CD8-positive, alpha-beta memory T cell (primary cell): Measurements from ENCODE around the gene GNG7. TPM values are rescaled to one million over a fixed set of nuclear protein-coding genes. Genes with fewer than 3 reads are reported as not detected.
A peak's percentile ranks its signal among the peaks of the same experiment; 100 is the strongest.
"Not testable (repeated sequence)": the region's sequence is repeated elsewhere in the genome, so short reads cannot be mapped to it uniquely, and the experiment has no call there.

Experiments
- CTCF ChIA-PET: fragments of 350-600 bp; sonication (Branson Sonifier 250); formaldehyde crosslinking; loops from one replicate; lab custom pipeline; 2021; ENCODE audit warnings: antibody characterized with exemption; lab: Charles Lee
- POLR2A ChIA-PET: fragments of 350-600 bp; sonication (Branson Sonifier 250); formaldehyde crosslinking; loops from one replicate; lab custom pipeline; 2021; ENCODE audit warnings: antibody characterized with exemption; lab: Charles Lee
- DNase-seq, 5 donors: peaks; one replicate each; pipeline versions ENCODE4 v3.0.0 to v3.0.0-alpha.2; 2020 to 2022; ENCODE audit warnings: mixed read lengths in 1 of 5
- H3K27ac ChIP-seq: one replicate; pipeline ENCODE4 v1.7.0; 2013; ENCODE audit warnings: low read depth, mild to moderate bottlenecking, low read length, moderate library complexity
- H3K27me3 ChIP-seq: 2 replicates; pipeline ENCODE4 v1.7.0; 2013; ENCODE audit warnings: low read length, mild to moderate bottlenecking; ENCODE audit not compliant: insufficient read depth, poor library complexity, severe bottlenecking
- H3K36me3 ChIP-seq: 2 replicates; pipeline ENCODE4 v1.7.0; 2013; ENCODE audit warnings: mild to moderate bottlenecking, low read length, moderate library complexity; ENCODE audit not compliant: insufficient read depth
- H3K4me1 ChIP-seq: 2 replicates; pipeline ENCODE4 v1.7.0; 2013; ENCODE audit warnings: mild to moderate bottlenecking, low read length, moderate library complexity; ENCODE audit not compliant: insufficient read depth
- H3K4me3 ChIP-seq: 2 replicates; pipeline ENCODE4 v1.7.0; 2013; ENCODE audit warnings: mild to moderate bottlenecking, low read length
- H3K9me3 ChIP-seq: 2 replicates; pipeline ENCODE4 v1.7.0; 2013; ENCODE audit warnings: mild to moderate bottlenecking, low read length
- H3K27ac Mint-ChIP-seq, 8 donors: one replicate each; pipeline ENCODE4 v1.8.0; 2020 to 2021; ENCODE audit warnings: mixed read lengths in 8 of 8, mild to moderate bottlenecking in 6 of 8, inconsistent platforms in 3 of 8, moderate library complexity in 3 of 8
- H3K27me3 Mint-ChIP-seq, 2 donors: one replicate each; pipeline ENCODE4 v1.8.0; 2020 to 2021; ENCODE audit warnings: mixed read lengths in 2 of 2, mild to moderate bottlenecking in 1 of 2, moderate library complexity in 1 of 2
- H3K36me3 Mint-ChIP-seq, 3 donors: one replicate each; pipeline ENCODE4 v1.8.0; 2020 to 2021; ENCODE audit warnings: mixed read lengths in 3 of 3, inconsistent platforms in 1 of 3, mild to moderate bottlenecking in 1 of 3
- H3K4me1 Mint-ChIP-seq, 3 donors: one replicate each; pipeline ENCODE4 v1.8.0; 2020 to 2021; ENCODE audit warnings: mixed read lengths in 3 of 3, inconsistent platforms in 1 of 3, mild to moderate bottlenecking in 1 of 3
- H3K4me3 Mint-ChIP-seq, 7 donors: one replicate each; pipeline ENCODE4 v1.8.0; 2020 to 2021; ENCODE audit warnings: mixed read lengths in 7 of 7, mild to moderate bottlenecking in 6 of 7, moderate library complexity in 4 of 7, inconsistent platforms in 2 of 7
- H3K9me3 Mint-ChIP-seq, 5 donors: one replicate each; pipeline ENCODE4 v1.8.0; 2020 to 2022; ENCODE audit warnings: mixed read lengths in 5 of 5, mild to moderate bottlenecking in 3 of 5, moderate library complexity in 2 of 5, inconsistent platforms in 1 of 5
- polyA plus RNA-seq: library from polyadenylated mRNA; unstranded; fragments of 300-500 nt; fragmentation: Illumina TruSeq; gene quantifications from one replicate; pipeline ENCODE4 v1.2.3, GENCODE V29; 2021
- total RNA-seq, 2 experiments: library from RNA; stranded (reverse); gene quantifications; one replicate each; pipeline ENCODE4 v1.2.3, GENCODE V29; 2021

The GNG7 gene
- total and polyA plus RNA-seq, 3 experiments from 2014 or later: 0.40 to 1.2 (median 0.53) TPM

GRCh38 chr19:2713170-2713569 lies 10.7 kb upstream of the GNG7 start:
- H3K36me3 ChIP-seq, H3K27me3 ChIP-seq, POLR2A ChIA-PET, H3K4me3 ChIP-seq, CTCF ChIA-PET, H3K36me3 Mint-ChIP-seq, H3K4me1 Mint-ChIP-seq, H3K9me3 Mint-ChIP-seq, H3K27ac Mint-ChIP-seq, H3K27ac ChIP-seq, H3K4me1 ChIP-seq, H3K9me3 ChIP-seq, H3K4me3 Mint-ChIP-seq: not testable (repeated sequence)
- H3K27me3 Mint-ChIP-seq: peaks cover 10 to 20% of the 10 kb centered on the region in 2 donors
- peak in 1 of 5 donors; percentile 1 for DNase-seq

- H3K9me3 ChIP-seq: peaks cover 6% of the 10 kb centered on the region
- Mint-ChIP-seq H3K27me3 (peaks cover 9 to 20% of the 10 kb centered on the region in 2 donors), H3K9me3 (peaks cover 0 to 10% (median 2%) of the 10 kb centered on the region in 5 donors), H3K27ac (no peak overlapping the region), H3K4me3 (no peak overlapping the region), H3K4me1 (peaks cover 0 to 8% (median 0%) of the 10 kb centered on the region in 3 donors), H3K36me3 (peaks cover 0 to 9% (median 0%) of the 10 kb centered on the region in 3 donors)
- no peaks in the 10 kb centered on the region for H3K4me1 ChIP-seq
- POLR2A ChIA-PET: no interaction called here
- CTCF ChIA-PET: no interaction called here
- H3K27me3 ChIP-seq: no peaks in the 10 kb centered on the region
- H3K36me3 ChIP-seq: no peaks in the 10 kb centered on the region
- H3K27ac ChIP-seq: no peak overlapping the region
- DNase-seq: peak in 1 of 5 donors; percentile 35
- H3K4me3 ChIP-seq: no peak overlapping the region
Measured at GRCh38 chr19:2711875-2712205, 9.3 kb upstream of the GNG7 start.

DNA sequence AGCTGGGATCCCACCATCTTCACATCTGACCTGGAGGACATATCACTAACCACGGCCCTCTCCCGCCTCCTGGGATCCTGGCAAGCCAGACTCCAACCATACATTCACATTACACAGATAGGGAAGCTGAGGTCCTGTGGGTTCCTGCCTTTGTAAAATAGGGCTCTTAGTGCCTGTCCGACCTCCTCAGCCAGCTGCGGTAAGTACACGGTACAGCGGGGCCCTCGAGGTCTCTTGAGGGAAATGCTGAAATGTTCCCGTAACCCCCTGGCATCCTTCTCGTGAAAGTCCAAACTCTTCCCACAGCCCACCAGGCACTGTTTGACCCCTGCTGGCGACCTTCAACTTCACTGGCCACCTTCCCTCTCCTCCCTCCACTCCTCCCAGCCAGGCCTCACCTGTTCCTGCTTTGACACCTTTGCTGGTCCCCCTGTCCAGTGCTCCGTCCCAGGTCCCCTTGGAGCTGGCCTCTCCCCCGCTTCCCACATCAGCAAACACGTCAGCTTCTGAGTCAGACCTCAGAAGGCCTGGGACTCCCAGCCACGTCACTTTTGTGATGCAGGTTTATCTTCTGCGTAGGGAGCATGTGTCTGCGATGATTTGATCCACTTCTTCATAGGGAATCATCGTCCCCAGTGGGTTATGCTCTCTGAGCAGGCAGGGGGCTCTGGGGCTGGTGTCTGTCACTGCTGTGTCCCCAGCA lies 8.8 kb upstream of the GNG7 start:
- Mint-ChIP-seq H3K4me3 (peak overlapping the region in 1 of 7 donors; percentile 18), H3K27me3 (peaks cover 9 to 17% of the 10 kb centered on the region in 2 donors), H3K4me1 (peaks cover 0 to 8% (median 0%) of the 10 kb centered on the region in 3 donors), H3K9me3 (peaks cover 0 to 10% (median 2%) of the 10 kb centered on the region in 5 donors), H3K36me3 (peaks cover 0 to 9% (median 0%) of the 10 kb centered on the region in 3 donors), H3K27ac (no peak overlapping the region)
- no peaks in the 10 kb centered on the region for H3K27me3 ChIP-seq
- H3K27ac ChIP-seq: no peak overlapping the region
- peaks cover 6% of the 10 kb centered on the region for H3K9me3 ChIP-seq
- no peak overlapping the region for H3K4me3 ChIP-seq
- H3K4me1 ChIP-seq: no peaks in the 10 kb centered on the region
- no peaks in the 10 kb centered on the region for H3K36me3 ChIP-seq
- CTCF ChIA-PET: no interaction called here
- DNase-seq: peak in 1 of 5 donors; percentile 40
- POLR2A ChIA-PET: no interaction called here

- H3K27me3 ChIP-seq: no peaks in the 10 kb centered on the region
- Mint-ChIP-seq H3K4me3 (no peak overlapping the region), H3K36me3 (no peaks in the 10 kb centered on the region), H3K27ac (no peak overlapping the region), H3K9me3 (no peaks in the 10 kb centered on the region), H3K27me3 (peaks cover 0 to 2% of the 10 kb centered on the region in 2 donors), H3K4me1 (peaks cover 3 to 18% (median 14%) of the 10 kb centered on the region in 3 donors)
- no peaks in the 10 kb centered on the region for H3K36me3 ChIP-seq
- ChIA-PET POLR2A (no interaction called here), CTCF (no interaction called here)
- no peaks in the 10 kb centered on the region for H3K9me3 ChIP-seq
- peaks cover 12% of the 10 kb centered on the region for H3K4me1 ChIP-seq
- no peak overlapping the region for H3K4me3 ChIP-seq
- DNase-seq: no peak
- no peak overlapping the region for H3K27ac ChIP-seq
Measured at GRCh38 chr19:2706251-2706650, 3.8 kb upstream of the GNG7 start.

DNA sequence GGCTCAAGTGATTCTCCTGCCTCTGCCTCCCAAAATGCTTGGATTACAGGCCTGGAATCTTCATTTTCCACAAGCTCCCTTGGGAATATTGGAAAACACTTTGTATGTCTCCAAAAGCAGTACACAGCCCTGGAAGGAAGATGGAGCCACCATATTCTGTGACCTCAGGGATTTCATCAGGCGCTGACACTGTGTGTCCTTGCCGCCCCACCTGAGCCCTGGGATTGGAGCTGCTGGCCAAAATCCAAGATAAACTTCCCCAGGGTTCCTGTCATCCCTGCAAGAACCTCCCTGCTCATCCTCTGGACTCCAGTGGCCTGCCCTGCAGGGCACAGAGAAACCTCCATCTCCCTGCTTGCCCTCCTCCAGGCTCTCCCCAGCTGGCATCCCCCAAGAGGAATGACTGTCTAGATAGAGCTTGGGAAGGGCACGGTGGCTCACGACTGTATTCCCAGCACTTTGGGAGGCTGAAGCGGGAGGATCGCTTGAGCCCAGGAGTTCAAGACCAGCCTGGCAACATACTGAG lies 1.3 kb upstream of the GNG7 start:
- Histone ChIP-seq H3K9me3 (no peaks in the 10 kb centered on the region), H3K27ac (no peak overlapping the region), H3K4me1 (peaks cover 15% of the 10 kb centered on the region), H3K4me3 (no peak overlapping the region), H3K27me3 (no peaks in the 10 kb centered on the region), H3K36me3 (no peaks in the 10 kb centered on the region)
- DNase-seq: no peak
- Mint-ChIP-seq H3K36me3 (no peaks in the 10 kb centered on the region), H3K27ac (no peak overlapping the region), H3K27me3 (peaks cover 0 to 2% of the 10 kb centered on the region in 2 donors), H3K4me3 (peak overlapping the region in 3 of 7 donors; percentile 15 to 61 (median 16)), H3K4me1 (peaks cover 17 to 34% (median 33%) of the 10 kb centered on the region in 3 donors), H3K9me3 (no peaks in the 10 kb centered on the region)
- CTCF ChIA-PET: no interaction called here
- POLR2A ChIA-PET: interaction anchor here (0.5 to 0.6 kb wide), 2 partner anchors 228 to 559 kb away, joined by 3 to 5 read pairs; partner anchors contain the start of gene GADD45B

DNA sequence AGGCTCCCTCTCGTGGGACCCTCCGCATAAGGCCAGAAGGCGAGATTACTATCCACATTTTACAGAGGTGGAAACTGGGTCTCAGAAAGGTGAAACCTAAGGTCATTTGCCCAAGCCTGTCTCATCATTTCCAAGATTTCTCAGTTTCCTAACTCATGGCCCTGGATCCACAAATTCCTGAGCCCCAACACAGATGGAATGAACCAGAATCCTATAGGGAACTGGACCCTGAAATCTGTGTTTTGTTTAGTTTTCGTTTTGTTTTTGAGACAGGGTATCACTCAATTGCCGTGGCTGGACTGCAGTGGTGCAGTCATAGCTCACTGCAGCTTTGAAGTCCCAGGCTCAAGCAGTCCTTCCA lies 563 bp upstream of the GNG7 start:
- H3K36me3 ChIP-seq: no peaks in the 10 kb centered on the region
- Mint-ChIP-seq H3K4me3 (peak overlapping the region; percentile 35 to 86 (median 74)), H3K4me1 (peaks cover 20 to 38% (median 37%) of the 10 kb centered on the region in 3 donors), H3K36me3 (no peaks in the 10 kb centered on the region), H3K9me3 (no peaks in the 10 kb centered on the region), H3K27ac (peak overlapping the region in 4 of 8 donors; percentile 43 to 80 (median 69)), H3K27me3 (peaks cover 0 to 2% of the 10 kb centered on the region in 2 donors)
- no peaks in the 10 kb centered on the region for H3K9me3 ChIP-seq
- no peak for DNase-seq
- H3K27me3 ChIP-seq: no peaks in the 10 kb centered on the region
- ChIA-PET CTCF (no interaction called here), POLR2A (interaction anchor here (0.5 kb wide), 1 partner anchor 57 kb away, joined by 5 read pairs; no protein-coding TSS in a partner anchor)
- no peak overlapping the region for H3K27ac ChIP-seq
- peaks cover 15% of the 10 kb centered on the region for H3K4me1 ChIP-seq
- H3K4me3 ChIP-seq: peak overlapping the region; percentile 43

DNA sequence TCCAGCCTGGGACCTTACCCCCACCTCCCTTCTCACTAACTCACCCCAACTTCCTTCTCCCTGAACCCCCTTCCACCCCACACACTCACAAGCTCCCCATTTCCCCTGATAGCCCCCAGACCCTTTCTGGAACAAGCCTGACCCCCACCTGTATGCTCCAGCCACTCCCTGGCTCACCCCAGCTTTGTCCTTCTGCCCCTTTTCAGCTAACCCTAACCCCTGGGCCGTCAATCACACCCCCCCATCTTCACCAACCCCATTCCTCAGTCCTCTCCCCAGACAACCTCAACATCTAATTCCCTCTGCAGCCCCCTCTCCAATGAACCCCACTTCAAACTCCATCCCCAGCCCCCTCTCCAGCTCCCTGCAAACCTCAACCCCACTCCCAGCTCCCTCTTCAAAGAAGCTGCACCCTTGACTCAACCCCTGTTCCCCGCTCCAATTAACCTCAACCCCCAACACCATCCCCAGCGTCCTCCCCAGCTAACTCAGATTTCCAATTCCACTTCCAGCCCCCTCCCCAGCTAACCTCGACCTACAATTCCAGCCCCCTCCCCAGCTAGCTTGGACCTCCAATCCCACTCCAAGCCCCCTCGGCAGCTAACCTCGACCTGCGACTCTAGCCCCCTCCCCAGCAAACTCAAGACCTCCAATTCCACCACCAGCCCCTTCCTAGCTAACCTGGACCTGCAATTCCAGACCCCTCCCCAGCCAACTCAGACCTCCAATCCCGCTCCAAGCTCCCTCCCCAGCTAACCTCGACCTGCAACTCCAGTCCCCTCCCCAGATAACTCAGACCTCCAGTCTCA lies 929 bp downstream of the GNG7 start:
- peak overlapping the region in 5 of 8 donors; percentile 29 to 82 (median 69) for H3K27ac Mint-ChIP-seq
- H3K4me1 Mint-ChIP-seq: peaks cover 20 to 38% (median 37%) of the 10 kb centered on the region in 3 donors
- H3K4me1 ChIP-seq: peaks cover 15% of the 10 kb centered on the region
- peak overlapping the region; percentile 3 to 81 (median 66) for H3K4me3 Mint-ChIP-seq
- no peak for DNase-seq
- ChIA-PET POLR2A (interaction anchor here (0.5 kb wide), 1 partner anchor 79 kb away, joined by 3 read pairs; no protein-coding TSS in a partner anchor), CTCF (interaction anchor here (0.7 kb wide), 2 partner anchors 64 to 384 kb away, joined by 3 read pairs; no protein-coding TSS in a partner anchor)
- H3K9me3 ChIP-seq: no peaks in the 10 kb centered on the region
- no peak overlapping the region for H3K4me3 ChIP-seq
- no peak overlapping the region for H3K27ac ChIP-seq
- H3K36me3 Mint-ChIP-seq: no peaks in the 10 kb centered on the region
- peaks cover 0 to 2% of the 10 kb centered on the region in 2 donors for H3K27me3 Mint-ChIP-seq
- no peaks in the 10 kb centered on the region for H3K27me3 ChIP-seq
- no peaks in the 10 kb centered on the region for H3K9me3 Mint-ChIP-seq
- no peaks in the 10 kb centered on the region for H3K36me3 ChIP-seq
